ENCODE data around the gene TLE6.

DNA sequence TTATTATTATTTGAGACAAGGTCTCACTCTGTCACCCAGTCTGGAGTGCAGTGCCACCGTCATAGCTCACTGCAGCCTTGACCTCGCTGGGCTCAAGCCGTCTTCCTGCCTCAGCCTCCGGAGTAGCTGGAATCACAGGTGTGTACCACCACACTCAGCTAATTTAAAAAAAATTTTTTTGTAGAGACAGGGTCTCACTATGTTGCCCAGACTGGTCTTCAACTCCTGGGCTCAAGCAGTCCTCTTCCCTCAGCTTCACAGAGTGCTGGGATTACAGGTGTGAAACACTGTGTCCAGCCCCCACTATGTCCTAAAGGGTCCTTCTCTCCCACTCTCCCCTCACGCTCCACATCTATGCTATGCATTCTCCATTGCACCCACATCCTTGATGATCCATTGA lies 60.9 kb downstream of the TLE6 start:
- TF ChIP-seq CTCF (IDR thresholded peaks at IDR 0.05 in 4 of 5, conservative IDR thresholded peaks at IDR 0.05 in 1 of 5) (no peak), POLR2A (IDR thresholded peaks at IDR 0.05) (no peak)
